Activated B cell treated with CpG ODN at 0.5 μM for 24 hours (primary cell): Measurements from ENCODE around the gene SPAG6. TPM values are rescaled to one million over a fixed set of nuclear protein-coding genes. Genes with fewer than 3 reads are reported as not detected.

Experiments used
- ATAC-seq: fragments of 200-7000 bp; cut with Tn5 transposase; one replicate; pipeline ENCODE4 v1.10.0; 2021; ENCODE audit warnings: low read depth, mild to moderate bottlenecking, moderate library complexity
- CTCF ChIA-PET: fragments of 350-600 bp; sonication (Branson Sonifier 250); formaldehyde crosslinking; loops from one replicate; lab custom pipeline; 2021; ENCODE audit warnings: antibody characterized with exemption; lab: Charles Lee
- POLR2A ChIA-PET: fragments of 350-600 bp; sonication (Branson Sonifier 250); formaldehyde crosslinking; loops from one replicate; lab custom pipeline; 2021; ENCODE audit warnings: antibody characterized with exemption; lab: Charles Lee
- DNase-seq: peaks from one replicate; pipeline ENCODE4 v3.0.0; 2022
- H3K27ac Mint-ChIP-seq: one replicate; pipeline ENCODE4 v1.8.0; 2020; ENCODE audit warnings: mixed read lengths
- H3K27me3 Mint-ChIP-seq: one replicate; pipeline ENCODE4 v1.8.0; 2021; ENCODE audit warnings: mixed read lengths
- H3K36me3 Mint-ChIP-seq: one replicate; pipeline ENCODE4 v1.8.0; 2021; ENCODE audit warnings: low read depth, mixed read lengths
- H3K4me1 Mint-ChIP-seq: one replicate; pipeline ENCODE4 v1.8.0; 2021; ENCODE audit warnings: mixed read lengths
- H3K4me3 Mint-ChIP-seq: one replicate; pipeline ENCODE4 v1.8.0; 2020; ENCODE audit warnings: mild to moderate bottlenecking, mixed read lengths
- H3K9me3 Mint-ChIP-seq: one replicate; pipeline ENCODE4 v1.8.0; 2020; ENCODE audit warnings: mixed read lengths
- CTCF ChIP-seq: fragments of 200-600 bp; IDR thresholded peaks from one replicate; pipeline ENCODE4 v1.8.0; 2022; ENCODE audit warnings: antibody characterized with exemption, mild to moderate bottlenecking
- intact Hi-C: fragments of 100-400 bp; cut with micrococcal nuclease; formaldehyde crosslinking; loops from one replicate; pipeline ENCODE4 v1.15.1; 2024
- total RNA-seq: library from RNA; stranded (reverse); gene quantifications from 2 replicates; pipeline ENCODE4 v1.2.3, GENCODE V29; 2022

SPAG6 gene
- total RNA-seq, 1 donor from 2014 or later: 0.62 TPM

GRCh38 chr10:22443175-22443901 lies 98.0 kb downstream of the SPAG6 start:
- TF ChIP-seq CTCF: no peak
- Mint-ChIP-seq H3K4me3 (no peak overlapping the region), H3K27me3 (no peaks in the 10 kb centered on the region), H3K36me3 (no peaks in the 10 kb centered on the region), H3K4me1 (peaks cover 37% of the 10 kb centered on the region), H3K27ac (peak overlapping the region; percentile 12), H3K9me3 (no peaks in the 10 kb centered on the region)
- DNase-seq: no peak
- intact Hi-C loops: no loop called here
- ChIA-PET POLR2A (no interaction called here), CTCF (no interaction called here)
- peak; percentile 31 for ATAC-seq

- no peaks in the 10 kb centered on the region for H3K36me3 Mint-ChIP-seq
- no peak for TF ChIP-seq CTCF
- DNase-seq (no peak), ATAC-seq (no peak)
- CTCF ChIA-PET: no interaction called here
- POLR2A ChIA-PET: interaction anchor here (0.6 to 2.1 kb wide), 2 partner anchors 7 to 184 kb away, joined by 3 to 12 read pairs; no protein-coding TSS in a partner anchor
- H3K27me3 Mint-ChIP-seq: no peaks in the 10 kb centered on the region
- H3K4me1 Mint-ChIP-seq: peaks cover 27% of the 10 kb centered on the region
- H3K27ac Mint-ChIP-seq: peak overlapping the region; percentile 30
- no peak overlapping the region for H3K4me3 Mint-ChIP-seq
- no peaks in the 10 kb centered on the region for H3K9me3 Mint-ChIP-seq
- intact Hi-C loops: no loop called here
Measured at GRCh38 chr10:22444219-22444788, 99.0 kb downstream of the SPAG6 start.

- H3K9me3 Mint-ChIP-seq: no peaks in the 10 kb centered on the region
- ChIA-PET POLR2A (interaction anchor here (0.9 to 2.1 kb wide), 2 partner anchors 9 to 10 kb away, joined by 3 to 12 read pairs; no protein-coding TSS in a partner anchor), CTCF (no interaction called here)
- no peaks in the 10 kb centered on the region for H3K36me3 Mint-ChIP-seq
- H3K4me1 Mint-ChIP-seq: peaks cover 22% of the 10 kb centered on the region
- DNase-seq (no peak), ATAC-seq (no peak)
- intact Hi-C loops: no loop called here
- no peak overlapping the region for H3K27ac Mint-ChIP-seq
- TF ChIP-seq CTCF: no peak
- H3K4me3 Mint-ChIP-seq: no peak overlapping the region
- H3K27me3 Mint-ChIP-seq: no peaks in the 10 kb centered on the region
Measured at GRCh38 chr10:22445495-22445894, 100.2 kb downstream of the SPAG6 start.

- no peak for TF ChIP-seq CTCF
- no peak overlapping the region for H3K27ac Mint-ChIP-seq
- ATAC-seq (no peak), DNase-seq (no peak)
- no peaks in the 10 kb centered on the region for H3K36me3 Mint-ChIP-seq
- no peak overlapping the region for H3K4me3 Mint-ChIP-seq
- no peaks in the 10 kb centered on the region for H3K27me3 Mint-ChIP-seq
- ChIA-PET CTCF (no interaction called here), POLR2A (no interaction called here)
- no peaks in the 10 kb centered on the region for H3K9me3 Mint-ChIP-seq
- H3K4me1 Mint-ChIP-seq: peaks cover 21% of the 10 kb centered on the region
- intact Hi-C loops: no loop called here
Measured at GRCh38 chr10:22447068-22447467, 101.8 kb downstream of the SPAG6 start.

- H3K36me3 Mint-ChIP-seq: no peaks in the 10 kb centered on the region
- intact Hi-C loops: no loop called here
- H3K9me3 Mint-ChIP-seq: no peaks in the 10 kb centered on the region
- ATAC-seq (no peak), DNase-seq (no peak)
- no peaks in the 10 kb centered on the region for H3K27me3 Mint-ChIP-seq
- TF ChIP-seq CTCF: no peak
- no peak overlapping the region for H3K4me3 Mint-ChIP-seq
- ChIA-PET POLR2A (no interaction called here), CTCF (no interaction called here)
- peaks cover 28% of the 10 kb centered on the region for H3K4me1 Mint-ChIP-seq
- H3K27ac Mint-ChIP-seq: no peak overlapping the region
Measured at GRCh38 chr10:22451346-22451745, 106.0 kb downstream of the SPAG6 start.
